ENCODE data around the gene ITPR3. TPM values are rescaled to one million over a fixed set of nuclear protein-coding genes. Genes with fewer than 3 reads are reported as not detected.

Gene ITPR3
- total and polyA plus RNA-seq, 2 of the 13 experiments (the other 11 are each of a cell fraction or from before 2014, with no cell fraction given), result 3.8 to 21.4 TPM

- TF ChIP-seq ZBTB33 (CRISPR knock-in tag; IDR thresholded peaks at IDR 0.05), result peak; percentile 16; the same call in 1 of the 2 replicates
- TF ChIP-seq CHD2 (IDR thresholded peaks at IDR 0.05; ENCODE audit: low read depth, low read length), result no peak
- no peak for TF ChIP-seq ZBTB8A (CRISPR knock-in tag; IDR thresholded peaks at IDR 0.05; ENCODE audit: borderline replicate concordance, low read depth)
- no peak for TF ChIP-seq SALL2 (CRISPR knock-in tag; IDR thresholded peaks at IDR 0.05)
- TF ChIP-seq FOXO1 (CRISPR knock-in tag; IDR thresholded peaks at IDR 0.05), result 0 out of 2 replicates have a peak, but pooled peaks have one; percentile 42
- no peak for TF ChIP-seq SOX6 (IDR thresholded peaks at IDR 0.05)
- no peak for TF ChIP-seq SOX6 (CRISPR knock-in tag; IDR thresholded peaks at IDR 0.05)
- TF ChIP-seq JARID2 (CRISPR knock-in tag; IDR thresholded peaks at IDR 0.05; ENCODE audit: insufficient replicate concordance), result no peak
- no peak for TF ChIP-seq SKI (IDR thresholded peaks at IDR 0.05; ENCODE audit: partially characterized antibody)
- peak; percentile 34; the same call in 1 of the 2 replicates for TF ChIP-seq MAX (IDR thresholded peaks at IDR 0.05)
- TF ChIP-seq FOXK1 (CRISPR knock-in tag; IDR thresholded peaks at IDR 0.05; ENCODE audit: borderline replicate concordance, low read depth), result 0 out of 2 replicates have a peak, but pooled peaks have one; percentile 46
- peak; percentile 83 for TF ChIP-seq TEAD3 (CRISPR knock-in tag; optimal IDR thresholded peaks at IDR 0.05; ENCODE audit: borderline replicate concordance)
- TF ChIP-seq ZNF7 (CRISPR knock-in tag; IDR thresholded peaks at IDR 0.05), result no peak
- no peak for TF ChIP-seq THAP8 (CRISPR knock-in tag; IDR thresholded peaks at IDR 0.05; ENCODE audit: borderline replicate concordance)
- peak; percentile 63; the same call in 1 of the 2 replicates for TF ChIP-seq KDM3A (CRISPR knock-in tag; IDR thresholded peaks at IDR 0.05; ENCODE audit: low read depth)
- no peak for TF ChIP-seq PBX3 (CRISPR knock-in tag; IDR thresholded peaks at IDR 0.05; ENCODE audit: borderline replicate concordance)
- TF ChIP-seq SOX13 (IDR thresholded peaks at IDR 0.05), result no peak
- TF ChIP-seq SOX13 (CRISPR knock-in tag; conservative IDR thresholded peaks at IDR 0.05 in 1 of 2, IDR thresholded peaks at IDR 0.05 in 1 of 2), result peak in 1 of 2 experiments; percentile 32; a peak in 1 of 4 replicates
- TF ChIP-seq FUBP1 (CRISPR knock-in tag; IDR thresholded peaks at IDR 0.05; ENCODE audit: borderline replicate concordance), result no peak
- no peak for TF ChIP-seq RFXAP (CRISPR knock-in tag; IDR thresholded peaks at IDR 0.05; ENCODE audit: borderline replicate concordance)
- TF ChIP-seq PITX1 (CRISPR knock-in tag; IDR thresholded peaks at IDR 0.05), result peak; percentile 99
- TF ChIP-seq ZNF205 (CRISPR knock-in tag; IDR thresholded peaks at IDR 0.05), result 0 out of 2 replicates have a peak, but pooled peaks have one; percentile 61
- TF ChIP-seq EP300 (IDR thresholded peaks at IDR 0.05; ENCODE audit: low read depth in 2 of 2, low read length in 2 of 2), result 0 out of 4 replicates have a peak, but pooled peaks of 1 of the 2 experiments have one; percentile 9
- TF ChIP-seq EP300 (CRISPR knock-in tag; IDR thresholded peaks at IDR 0.05; ENCODE audit: borderline replicate concordance), result 0 out of 2 replicates have a peak, but pooled peaks have one; percentile 13
These were observed 123.1 kb downstream of the ITPR3 start (continued) for GRCh38 chr6:33744001-33744848.

Measured in HepG2 (cell line).